GM12878 (cell line): ENCODE data around the gene DHRS1. TPM values are rescaled to one million over a fixed set of nuclear protein-coding genes. Genes with fewer than 3 reads are reported as not detected.

ENCODE experiments used
- ATAC-seq: fragments of 200-7000 bp; cut with Tn5 transposase; 3 replicates; pipeline ENCODE4 v1.9.1; 2020; ENCODE audit warnings: mild to moderate bottlenecking, moderate library complexity
- BruUV-seq: library from RNA; stranded (reverse); fragments of 400-500 nt; replicated peaks from 2 replicates; lab custom pipeline; 2021; lab: Mats Ljungman, UMichigan
- CTCF ChIA-PET: fragments of 300-600 bp; sonication (Branson Sonifier 250); formaldehyde crosslinking; extraction: SDS; loops from one replicate; lab custom pipeline; 2021; ENCODE audit warnings: inconsistent platforms; lab: Yijun Ruan, JAX
- POLR2A ChIA-PET: fragments of 350-600 bp; formaldehyde crosslinking; extraction: SDS; loops from one replicate; lab custom pipeline; 2021; ENCODE audit warnings: inconsistent platforms; lab: Charles Lee
- RAD21 ChIA-PET: fragments of 300-600 bp; sonication (Branson Sonifier 250); formaldehyde crosslinking; loops from one replicate; lab custom pipeline; 2023; ENCODE audit warnings: antibody characterized with exemption; ENCODE audit not compliant: unreplicated experiment; lab: Charles Lee
- SMC1A ChIA-PET: fragments of 300-600 bp; sonication (Branson Sonifier 250); formaldehyde crosslinking; loops from one replicate; lab custom pipeline; 2023; ENCODE audit not compliant: unreplicated experiment, uncharacterized antibody; lab: Charles Lee
- DNase-seq: peaks from one replicate; pipeline ENCODE4 v3.0.0-alpha.2; 2011; ENCODE audit warnings: low read depth, low spot score
- FAIRE-seq: peaks from 3 replicates; lab custom pipeline; 2011; peaks lifted over from hg19 to GRCh38; lab: Jason Lieb, UNC
- H2AFZ ChIP-seq: 2 replicates; pipeline ENCODE4 v1.6.0; 2011; ENCODE audit warnings: low read depth, low read length, control low read depth; ENCODE audit not compliant: control insufficient read depth
- H3K27ac ChIP-seq: 2 replicates; pipeline ENCODE4 v1.5.1; 2011; ENCODE audit warnings: control low read depth; ENCODE audit not compliant: control insufficient read depth, insufficient read depth
- H3K27me3 ChIP-seq, 2 experiments: replicated peaks in 1 of 2; 2 replicates each; pipeline versions ENCODE4 v1.6.0 to v1.6.1; 2011; ENCODE audit warnings: low read length in 1 of 2; ENCODE audit not compliant: control insufficient read depth in 2 of 2, insufficient read depth in 2 of 2
- H3K36me3 ChIP-seq, 2 experiments: 2 replicates each; pipeline ENCODE4 v1.5.1; 2011; ENCODE audit warnings: low read length in 1 of 2; ENCODE audit not compliant: control insufficient read depth in 2 of 2, insufficient read depth in 2 of 2
- H3K4me1 ChIP-seq: 2 replicates; pipeline ENCODE4 v1.6.1; 2011; ENCODE audit warnings: mild to moderate bottlenecking, low read length, moderate library complexity, mixed read lengths; ENCODE audit not compliant: control insufficient read depth, insufficient read depth
- H3K4me2 ChIP-seq: 2 replicates; pipeline ENCODE4 v1.6.0; 2011; ENCODE audit warnings: control low read depth; ENCODE audit not compliant: control insufficient read depth, insufficient read depth
- H3K4me3 ChIP-seq: fragments of 200-600 bp; sonication (generic); 2 replicates; pipeline ENCODE4 v1.5.1; 2016
- H3K79me2 ChIP-seq: 2 replicates; pipeline ENCODE4 v1.6.0; 2011; ENCODE audit warnings: low read length; ENCODE audit not compliant: control insufficient read depth, insufficient read depth
- H3K9ac ChIP-seq: 2 replicates; pipeline ENCODE4 v1.8.0; 2011; ENCODE audit warnings: low read length, control low read depth, mixed read lengths; ENCODE audit not compliant: control insufficient read depth, insufficient read depth
- H3K9me3 ChIP-seq: replicated peaks from 3 replicates; pipeline ENCODE4 v1.5.1; 2011; ENCODE audit warnings: mild to moderate bottlenecking, low read length; ENCODE audit not compliant: control insufficient read depth, insufficient read depth
- H4K20me1 ChIP-seq: 2 replicates; pipeline ENCODE4 v1.6.0; 2011; ENCODE audit not compliant: control insufficient read depth, insufficient read depth
- JUND ChIP-seq: IDR thresholded peaks from 2 replicates; pipeline ENCODE4 v1.6.1; 2012; ENCODE audit warnings: low read depth, mild to moderate bottlenecking, low read length, improper control_type of control experiment, moderate library complexity
- KAT2A ChIP-seq: conservative IDR thresholded peaks from 2 replicates; pipeline ENCODE4 v1.6.1; 2011; ENCODE audit warnings: low read depth, low read length; ENCODE audit not compliant: control insufficient read depth
- LARP7 ChIP-seq: fragments of 450-650 bp; IDR thresholded peaks from 2 replicates; pipeline ENCODE4 v1.6.1; 2017; ENCODE audit warnings: mild to moderate bottlenecking
- NFIC ChIP-seq: IDR thresholded peaks from 2 replicates; pipeline ENCODE4 v1.6.1; 2012; ENCODE audit warnings: low read depth, mild to moderate bottlenecking, inconsistent platforms, low read length, moderate library complexity
- NFYB ChIP-seq: IDR thresholded peaks from 2 replicates; pipeline ENCODE4 v1.6.1; 2011; ENCODE audit warnings: low read depth, mild to moderate bottlenecking, low read length, improper control_type of control experiment, moderate library complexity; ENCODE audit not compliant: insufficient read depth
- PKNOX1 ChIP-seq: fragments of 450-650 bp; IDR thresholded peaks from 2 replicates; pipeline ENCODE4 v1.6.1; 2016; ENCODE audit warnings: mild to moderate bottlenecking
- WGBS: methylation state at CpG from one replicate; pipeline ENCODE4 v1.1.6; 2016; ENCODE audit warnings: low lambda C conversion rate; ENCODE audit not compliant: insufficient replicate concordance, insufficient coverage; ENCODE audit errors: missing lambda C conversion rate; 5-methylcytosine and 5-hydroxymethylcytosine counted together
- in situ Hi-C: fragments of 300-500 bp; cut with MboI; formaldehyde crosslinking; loops from 9 replicates; pipeline ENCODE4 v1.14.3; 2018; ENCODE audit warnings: mixed read lengths
- intact Hi-C: fragments of 100-400 bp; cut with micrococcal nuclease; formaldehyde crosslinking; loops from one replicate; pipeline ENCODE4 v1.14.2; 2022; ENCODE audit not compliant: unreplicated experiment
- polyA plus RNA-seq, 11 experiments: library from polyadenylated mRNA; depleted of rRNA in 4 of 11; unstranded in 6 of 11; stranded (reverse) in 5 of 11; fragments of >200 nt; fragmentation: Nextera tagmentation in 4 of 11; fragmentation: Illumina TruSeq in 1 of 11; extraction: Ambion mirVana in 4 of 11; extraction: Trizol in 1 of 11; gene quantifications; 1 replicate in 1 of 11; 2 replicates in 10 of 11; pipeline versions ENCODE4 v1.2.1 to v1.2.3, GENCODE V29; 2011 to 2016; ENCODE audit warnings: inconsistent platforms in 2 of 11, missing spikeins in 2 of 11, low read depth in 1 of 11
- total RNA-seq, 4 experiments: library from RNA; depleted of rRNA in 3 of 4; stranded (reverse); fragments of >200 nt in 3 of 4; fragmentation: Illumina TruSeq in 1 of 4; extraction: Trizol in 1 of 4; gene quantifications; 2 replicates each; pipeline versions ENCODE4 v1.2.1 to v1.2.3, GENCODE V29; 2013 to 2021

The DHRS1 gene
- total and polyA plus RNA-seq, 10 of the 15 experiments (the other 5 are each of a cell fraction or from before 2014, with no cell fraction given): 12.1 to 45.0 (median 25.7) TPM

GRCh38 chr14:24269368-24269767, 30.2 kb downstream of the DHRS1 start:
- RAD21 ChIA-PET: interaction anchor here (2.9 to 5.6 kb wide), 3 partner anchors 22 to 28 kb away, joined by 20 to 59 read pairs (median 58); partner anchors contain the start of gene TINF2
- no TSS peak for BruUV-seq
- ATAC-seq: no peak

More at GRCh38 chr14:24269368-24269767, 30.2 kb downstream of the DHRS1 start:
- Histone ChIP-seq H3K9me3 (no peaks in the 10 kb centered on the region), H3K4me3 (no peak overlapping the region), H4K20me1 (no peaks in the 10 kb centered on the region), H3K4me2 (no peak overlapping the region), H3K79me2 (peaks cover 12% of the 10 kb centered on the region), H2AFZ (no peak overlapping the region), H3K4me1 (peaks cover 18% of the 10 kb centered on the region), H3K36me3 (peaks cover 3 to 18% of the 10 kb centered on the region in 2 experiments; a peak in 3 of 4 replicates), H3K27ac (no peak overlapping the region), H3K27me3 (no peaks in the 10 kb centered on the region), H3K9ac (no peak overlapping the region)
- SMC1A ChIA-PET: interaction anchor here (0.8 to 8.9 kb wide), 3 partner anchors 25 to 55 kb away, joined by 3 to 141 read pairs (median 32); partner anchors contain the start of genes DHRS1, NOP9 and TINF2
- CTCF ChIA-PET: interaction anchor here (1.1 to 17.1 kb wide), 7 partner anchors 11 to 161 kb away, joined by 5 to 269 read pairs (median 18); partner anchors contain the start of genes CBLN3, CIDEB, DHRS1 and KHNYN
- intact Hi-C loops: no loop called here
- in situ Hi-C loops: no loop called here
- FAIRE-seq (no peak), DNase-seq (no peak)
- 98% methylated on average over 8 of the region's 8 CpGs for WGBS
- TF ChIP-seq JUND: no peak
- no peak for TF ChIP-seq KAT2A
- no peak for TF ChIP-seq NFIC
- no peak for TF ChIP-seq PKNOX1
- TF ChIP-seq LARP7: no peak
- no peak for TF ChIP-seq NFYB
- POLR2A ChIA-PET: interaction anchor here (0.8 to 10.9 kb wide), 4 partner anchors 12 to 32 kb away, joined by 3 to 171 read pairs (median 11); partner anchors contain the start of gene TINF2
